ENCODE data around the gene RIMKLB.
"Not testable (repeated sequence)": the region's sequence is repeated elsewhere in the genome, so short reads cannot be mapped to it uniquely, and the experiment has no call there.

RIMKLB gene

DNA sequence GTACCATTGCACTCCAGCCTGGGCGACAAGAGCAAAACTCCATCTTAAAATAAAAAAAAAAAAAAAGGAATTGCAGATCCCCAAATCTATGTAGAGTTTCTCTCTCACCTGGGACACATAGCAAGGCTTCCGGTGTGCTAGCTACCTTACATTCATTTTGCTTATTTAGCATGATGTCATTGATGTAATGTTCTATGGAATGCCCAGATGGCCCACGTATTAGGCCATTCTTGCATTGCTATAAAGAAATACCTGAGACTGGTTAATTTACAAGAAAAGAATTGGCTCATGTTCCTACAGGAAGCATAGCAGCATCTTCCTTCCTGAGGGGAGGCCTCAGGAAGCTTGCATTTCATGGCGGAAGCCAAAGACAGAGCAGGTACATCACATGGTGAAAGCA lies 87.7 kb downstream of the RIMKLB start:
- Histone ChIP-seq H3K27ac (ENCODE audit: low read depth, low read length) (no peak overlapping the region), H3K9ac (ENCODE audit: low read length) (no peak overlapping the region), H3K27me3 (ENCODE audit: control insufficient read depth, insufficient read depth, low read length) (no peaks in the 10 kb centered on the region), H3K4me1 (ENCODE audit: control insufficient read depth, insufficient read depth, low read length) (no peaks in the 10 kb centered on the region), H3K4me3 (ENCODE audit: low read length) (no peak overlapping the region), H3K36me3 (ENCODE audit: control insufficient read depth, insufficient read depth, low read length) (peaks cover 2% of the 10 kb centered on the region)

DNA sequence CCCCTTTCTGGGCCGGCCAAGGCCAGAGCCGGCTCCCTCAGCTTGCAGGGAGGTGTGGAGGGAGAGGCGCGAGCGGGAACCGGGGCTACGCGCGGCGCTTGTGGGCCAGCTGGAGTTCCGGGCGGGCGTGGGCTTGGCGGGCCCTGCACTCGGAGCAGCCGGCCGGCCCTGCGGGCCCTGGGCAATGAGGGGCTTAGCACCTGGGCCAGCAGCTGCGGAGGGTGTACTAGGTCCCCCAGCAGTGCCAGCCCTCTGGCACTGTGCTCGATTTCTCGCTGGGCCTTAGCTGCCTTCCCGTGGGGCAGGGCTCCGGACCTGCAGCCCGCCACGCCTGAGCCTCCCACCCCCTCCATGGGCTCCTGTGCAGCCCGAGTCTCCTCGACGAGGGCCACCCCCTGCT lies 89.4 kb downstream of the RIMKLB start:
- H3K27me3 ChIP-seq (ENCODE audit: control insufficient read depth, insufficient read depth, low read length); H3K4me3 ChIP-seq (ENCODE audit: low read length): not testable (repeated sequence)

DNA sequence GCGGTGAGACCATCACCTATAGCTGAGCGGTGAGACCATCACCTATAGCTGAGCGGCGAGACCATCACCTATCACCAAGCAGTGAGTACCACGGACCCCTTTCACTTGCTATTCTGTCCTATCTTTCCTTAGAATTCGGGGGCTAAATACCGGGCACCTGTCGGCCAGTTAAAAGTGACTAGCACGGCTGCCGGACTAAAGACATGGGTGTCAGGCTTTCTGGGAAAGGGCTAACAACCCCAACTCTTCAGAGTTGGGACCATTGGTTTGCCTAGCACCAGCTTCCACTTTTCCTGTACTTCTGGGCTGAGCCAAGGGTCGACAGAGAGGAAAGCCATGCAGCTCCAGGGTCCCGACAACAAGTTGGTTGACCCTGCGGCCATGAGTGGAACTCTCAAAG lies 90.9 kb downstream of the RIMKLB start:
- H3K4me3 ChIP-seq (ENCODE audit: low read length), result peak overlapping the region; percentile 4
- H3K36me3 ChIP-seq (ENCODE audit: control insufficient read depth, insufficient read depth, low read length), result not testable (repeated sequence)

More for the DNA sequence above, 89.4 kb downstream of the RIMKLB start:
- H3K36me3 ChIP-seq (ENCODE audit: control insufficient read depth, insufficient read depth, low read length); H3K9ac ChIP-seq (ENCODE audit: low read length); H3K27ac ChIP-seq (ENCODE audit: low read depth, low read length); H3K4me1 ChIP-seq (ENCODE audit: control insufficient read depth, insufficient read depth, low read length): not testable (repeated sequence)

DNA sequence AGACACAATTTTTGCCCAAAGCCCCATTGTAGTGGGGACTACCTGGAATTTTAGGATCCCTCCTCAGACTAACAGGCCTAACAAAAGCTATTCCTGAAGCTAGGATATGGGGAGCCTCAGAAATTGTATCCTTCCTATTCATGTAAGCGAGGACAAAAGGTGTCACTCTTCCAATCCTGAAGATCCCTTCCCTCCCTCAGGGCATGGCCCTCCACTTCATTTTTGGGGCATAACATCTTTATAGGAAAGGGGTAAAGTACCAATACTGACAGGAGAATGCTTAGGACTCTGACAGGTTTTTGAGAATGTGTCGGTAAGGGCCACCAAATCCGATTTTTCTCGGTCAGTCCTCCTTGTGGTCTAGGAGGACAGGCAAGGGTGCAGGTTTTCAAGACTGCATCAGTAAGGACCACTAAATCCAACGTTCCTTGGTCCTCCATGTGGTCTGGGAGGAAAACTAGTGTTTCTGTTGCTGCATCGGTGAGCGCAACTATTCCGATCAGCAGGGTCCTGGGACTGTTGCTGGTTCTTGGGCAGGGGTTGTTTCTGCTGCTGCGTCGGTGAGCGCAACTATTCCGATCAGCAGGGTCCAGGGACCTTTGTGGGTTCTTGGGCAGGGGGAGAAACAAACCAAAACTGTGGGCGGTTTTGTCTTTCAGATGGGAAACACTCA lies 91.7 kb downstream of the RIMKLB start:
- H3K27me3 ChIP-seq (ENCODE audit: control insufficient read depth, insufficient read depth, low read length); H3K36me3 ChIP-seq (ENCODE audit: control insufficient read depth, insufficient read depth, low read length); H3K4me1 ChIP-seq (ENCODE audit: control insufficient read depth, insufficient read depth, low read length); H3K9ac ChIP-seq (ENCODE audit: low read length); H3K4me3 ChIP-seq (ENCODE audit: low read length); H3K27ac ChIP-seq (ENCODE audit: low read depth, low read length): not testable (repeated sequence)

More for the DNA sequence above, 90.9 kb downstream of the RIMKLB start:
- H3K27me3 ChIP-seq (ENCODE audit: control insufficient read depth, insufficient read depth, low read length); H3K4me1 ChIP-seq (ENCODE audit: control insufficient read depth, insufficient read depth, low read length); H3K27ac ChIP-seq (ENCODE audit: low read depth, low read length); H3K9ac ChIP-seq (ENCODE audit: low read length): not testable (repeated sequence)

DNA sequence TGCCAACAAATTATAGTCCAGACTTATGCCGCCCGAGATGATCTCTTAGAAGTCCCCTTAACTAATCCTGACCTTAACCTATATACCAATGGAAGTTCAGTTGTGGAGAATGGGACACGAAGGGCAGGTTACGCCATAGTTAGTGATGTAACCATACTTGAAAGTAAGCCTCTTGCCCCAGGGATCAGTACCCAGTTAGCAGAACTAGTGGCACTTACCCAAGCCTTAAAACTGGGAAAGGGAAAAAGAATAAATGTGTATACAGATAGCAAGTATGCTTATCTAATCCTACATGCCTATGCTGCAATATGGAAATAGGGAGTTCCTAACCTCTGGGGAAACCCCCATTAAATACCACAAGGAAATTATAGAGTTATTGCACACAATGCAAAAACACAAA lies 95.4 kb downstream of the RIMKLB start:
- H3K27ac ChIP-seq (ENCODE audit: low read depth, low read length); H3K27me3 ChIP-seq (ENCODE audit: control insufficient read depth, insufficient read depth, low read length); H3K4me1 ChIP-seq (ENCODE audit: control insufficient read depth, insufficient read depth, low read length); H3K9ac ChIP-seq (ENCODE audit: low read length); H3K36me3 ChIP-seq (ENCODE audit: control insufficient read depth, insufficient read depth, low read length); H3K4me3 ChIP-seq (ENCODE audit: low read length): not testable (repeated sequence)

DNA sequence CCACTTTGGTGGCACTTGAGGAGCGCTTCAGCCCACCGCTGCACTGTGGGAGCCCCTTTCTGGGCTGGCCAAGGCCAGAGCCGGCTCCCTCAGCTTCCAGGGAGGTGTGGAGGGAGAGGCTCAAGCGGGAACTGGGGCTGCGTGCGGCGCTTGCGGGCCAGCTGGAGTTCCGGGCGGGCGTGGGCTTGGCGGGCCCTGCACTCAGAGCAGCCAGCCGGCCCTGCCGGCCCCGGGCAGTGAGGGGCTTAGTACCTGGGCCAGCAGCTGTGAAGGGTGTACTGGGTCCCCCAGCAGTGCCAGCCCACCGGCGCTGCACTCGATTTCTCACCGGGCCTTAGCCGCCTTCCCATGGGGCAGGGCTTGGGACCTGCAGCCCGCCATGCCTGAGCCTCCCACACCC lies 96.8 kb downstream of the RIMKLB start:
- not testable (repeated sequence) for H3K9ac ChIP-seq (ENCODE audit: low read length); H3K36me3 ChIP-seq (ENCODE audit: control insufficient read depth, insufficient read depth, low read length); H3K27me3 ChIP-seq (ENCODE audit: control insufficient read depth, insufficient read depth, low read length); H3K27ac ChIP-seq (ENCODE audit: low read depth, low read length); H3K4me1 ChIP-seq (ENCODE audit: control insufficient read depth, insufficient read depth, low read length); H3K4me3 ChIP-seq (ENCODE audit: low read length)

DNA sequence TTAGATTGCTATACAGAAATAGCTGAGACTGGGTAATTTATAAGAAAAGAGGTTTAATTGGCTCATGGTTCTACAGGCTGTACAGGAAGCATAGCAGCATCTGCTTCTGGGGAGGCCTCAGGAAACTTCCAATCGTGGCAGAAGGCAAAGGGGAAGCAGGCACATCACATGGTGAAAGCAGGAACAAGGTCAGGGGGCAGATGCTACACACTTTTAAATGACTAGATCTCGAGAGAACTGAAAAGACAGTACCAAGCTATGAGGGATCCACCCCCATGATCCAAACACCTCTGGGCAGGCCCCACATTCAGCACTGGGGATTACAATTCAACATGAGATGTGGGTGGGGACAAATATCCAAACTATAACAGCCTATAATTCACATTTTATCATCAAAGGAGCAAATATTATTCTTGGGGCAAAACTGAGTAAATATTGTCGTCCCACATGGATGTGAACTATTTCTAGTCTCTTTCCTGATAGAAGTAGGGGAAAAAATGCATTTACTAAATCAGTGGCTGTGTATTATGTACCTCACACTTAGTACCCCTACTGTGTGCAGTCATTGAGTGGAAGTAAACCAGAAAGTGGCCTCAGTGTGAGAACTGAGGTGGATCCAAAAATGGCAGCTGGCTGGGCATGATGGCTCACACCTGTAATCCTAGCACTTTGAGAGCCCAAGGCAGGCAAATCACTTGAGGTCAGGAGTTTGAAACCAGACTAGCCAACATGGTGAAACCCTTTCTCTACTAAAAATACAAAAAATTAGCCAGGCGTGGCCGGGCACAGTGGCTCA lies 99.2 kb downstream of the RIMKLB start:
- H3K36me3 ChIP-seq (ENCODE audit: control insufficient read depth, insufficient read depth, low read length), result no peaks in the 10 kb centered on the region
- no peak overlapping the region for H3K4me3 ChIP-seq (ENCODE audit: low read length)
- H3K4me1 ChIP-seq (ENCODE audit: control insufficient read depth, insufficient read depth, low read length), result no peaks in the 10 kb centered on the region
- H3K9ac ChIP-seq (ENCODE audit: low read length), result no peak overlapping the region
- no peak overlapping the region for H3K27ac ChIP-seq (ENCODE audit: low read depth, low read length)
- no peaks in the 10 kb centered on the region for H3K27me3 ChIP-seq (ENCODE audit: control insufficient read depth, insufficient read depth, low read length)

DNA sequence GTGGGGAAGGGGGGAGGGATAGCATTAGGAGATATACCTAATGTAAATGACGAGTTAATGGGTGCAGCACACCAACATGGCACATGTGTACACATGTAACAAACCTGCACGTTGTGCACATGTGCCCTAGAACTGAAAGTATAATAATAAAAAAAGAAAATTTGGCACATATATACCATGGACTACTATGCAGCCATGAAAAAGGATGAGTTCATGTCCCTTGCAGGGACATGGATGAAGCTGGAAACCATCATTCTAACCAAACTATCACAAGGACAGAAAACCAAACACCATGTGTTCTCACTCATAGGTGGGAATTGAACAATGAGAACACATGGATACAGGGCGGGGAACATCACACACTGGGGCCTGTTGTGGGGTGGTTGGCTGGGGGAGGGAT lies 103.4 kb downstream of the RIMKLB start:
- not testable (repeated sequence) for H3K27ac ChIP-seq (ENCODE audit: low read depth, low read length); H3K36me3 ChIP-seq (ENCODE audit: control insufficient read depth, insufficient read depth, low read length); H3K4me1 ChIP-seq (ENCODE audit: control insufficient read depth, insufficient read depth, low read length); H3K4me3 ChIP-seq (ENCODE audit: low read length); H3K9ac ChIP-seq (ENCODE audit: low read length); H3K27me3 ChIP-seq (ENCODE audit: control insufficient read depth, insufficient read depth, low read length)

DNA sequence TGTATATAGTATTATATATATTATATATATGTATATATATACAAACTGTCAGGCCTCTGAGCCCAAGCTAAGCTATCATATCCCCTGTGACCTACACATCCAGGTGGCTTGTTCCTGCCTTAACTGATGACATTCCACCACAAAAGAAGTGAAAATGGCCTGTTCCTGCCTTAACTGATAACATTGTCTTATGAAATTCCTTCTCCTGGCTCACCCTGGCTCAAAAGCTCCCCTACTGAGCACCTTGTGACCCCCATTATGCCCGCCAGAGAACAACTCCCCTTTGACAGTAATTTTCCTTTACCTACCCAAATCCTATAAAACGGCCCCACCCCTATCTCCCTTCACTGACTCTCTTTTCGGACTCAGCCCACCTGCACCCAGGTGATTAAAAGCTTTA lies 107.0 kb downstream of the RIMKLB start:
- not testable (repeated sequence) for H3K4me3 ChIP-seq (ENCODE audit: low read length); H3K9ac ChIP-seq (ENCODE audit: low read length); H3K36me3 ChIP-seq (ENCODE audit: control insufficient read depth, insufficient read depth, low read length); H3K4me1 ChIP-seq (ENCODE audit: control insufficient read depth, insufficient read depth, low read length); H3K27ac ChIP-seq (ENCODE audit: low read depth, low read length); H3K27me3 ChIP-seq (ENCODE audit: control insufficient read depth, insufficient read depth, low read length)

DNA sequence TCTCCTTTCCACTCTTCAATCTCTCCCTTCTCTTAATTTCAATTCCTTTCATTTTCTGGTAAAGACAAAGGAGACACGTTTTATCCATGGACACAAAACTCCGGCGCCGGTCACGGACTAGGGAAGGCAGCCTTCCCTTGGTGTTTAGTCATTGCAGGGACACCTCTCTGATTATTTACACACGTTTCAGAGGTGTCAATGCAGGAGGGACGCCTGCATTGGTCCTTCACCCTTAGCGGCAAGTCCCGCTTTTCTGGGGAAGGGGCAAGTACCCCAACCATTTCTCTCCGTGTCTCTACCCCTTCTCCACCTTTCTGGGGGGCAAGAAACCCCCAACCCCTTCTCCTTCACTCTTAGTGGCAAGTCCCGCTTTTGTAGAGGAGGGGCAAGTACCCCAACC lies 107.7 kb downstream of the RIMKLB start:
- H3K36me3 ChIP-seq (ENCODE audit: control insufficient read depth, insufficient read depth, low read length); H3K9ac ChIP-seq (ENCODE audit: low read length); H3K27ac ChIP-seq (ENCODE audit: low read depth, low read length); H3K4me3 ChIP-seq (ENCODE audit: low read length); H3K4me1 ChIP-seq (ENCODE audit: control insufficient read depth, insufficient read depth, low read length); H3K27me3 ChIP-seq (ENCODE audit: control insufficient read depth, insufficient read depth, low read length): not testable (repeated sequence)

DNA sequence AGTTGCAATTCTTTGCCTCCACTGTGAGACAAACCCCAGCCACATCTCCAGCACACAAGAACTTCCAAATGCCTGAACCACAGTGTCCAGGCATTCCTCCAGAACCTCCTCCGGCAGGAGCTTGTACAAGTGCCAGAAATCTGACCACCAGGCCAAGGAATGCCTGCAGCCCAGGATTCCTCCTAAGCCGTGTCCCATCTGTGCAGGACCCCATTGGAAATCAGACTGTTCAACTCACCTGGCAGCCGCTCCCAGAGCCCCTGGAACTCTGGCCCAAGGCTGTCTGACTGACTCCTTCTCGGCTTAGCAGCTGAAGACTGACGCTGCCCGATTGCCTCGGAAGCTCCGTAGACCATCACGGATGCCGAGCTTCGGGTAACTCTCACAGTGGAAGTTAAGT lies 109.3 kb downstream of the RIMKLB start:
- not testable (repeated sequence) for H3K4me1 ChIP-seq (ENCODE audit: control insufficient read depth, insufficient read depth, low read length); H3K27me3 ChIP-seq (ENCODE audit: control insufficient read depth, insufficient read depth, low read length); H3K9ac ChIP-seq (ENCODE audit: low read length); H3K27ac ChIP-seq (ENCODE audit: low read depth, low read length); H3K4me3 ChIP-seq (ENCODE audit: low read length); H3K36me3 ChIP-seq (ENCODE audit: control insufficient read depth, insufficient read depth, low read length)

DNA sequence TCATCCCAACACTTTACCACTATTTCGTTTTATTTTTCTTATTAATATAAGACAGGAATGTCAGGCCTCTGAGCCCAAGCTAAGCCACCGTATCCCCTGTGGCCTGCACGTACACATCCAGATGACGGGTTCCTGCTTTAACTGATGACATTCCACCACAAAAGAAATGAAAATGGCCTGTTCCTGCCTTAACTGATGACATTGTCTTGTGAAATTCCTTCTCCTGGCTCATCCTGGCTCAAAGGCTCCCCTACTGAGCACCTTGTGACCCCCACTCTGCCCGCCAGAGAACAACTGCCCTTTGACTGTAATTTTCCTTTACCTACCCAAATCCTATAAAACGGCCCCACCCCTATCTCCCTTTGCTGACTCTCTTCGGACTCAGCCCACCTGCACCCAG lies 112.3 kb downstream of the RIMKLB start:
- H3K27ac ChIP-seq (ENCODE audit: low read depth, low read length); H3K4me1 ChIP-seq (ENCODE audit: control insufficient read depth, insufficient read depth, low read length): not testable (repeated sequence)

More for the DNA sequence above, 112.3 kb downstream of the RIMKLB start:
- H3K36me3 ChIP-seq (ENCODE audit: control insufficient read depth, insufficient read depth, low read length); H3K9ac ChIP-seq (ENCODE audit: low read length); H3K27me3 ChIP-seq (ENCODE audit: control insufficient read depth, insufficient read depth, low read length); H3K4me3 ChIP-seq (ENCODE audit: low read length): not testable (repeated sequence)
